Colonic mucosa (tissue), 4 donors: ENCODE data around the gene MYL5. TPM values are rescaled to one million over a fixed set of nuclear protein-coding genes. Genes with fewer than 3 reads are reported as not detected.

Experiments
- DNase-seq: peaks from one replicate; pipeline ENCODE4 v3.0.0-alpha.2; 2020
- H3K27ac ChIP-seq: fragments of 200-600 bp; one replicate; pipeline ENCODE4 v1.8.0; 2021
- H3K27me3 ChIP-seq: fragments of 200-600 bp; one replicate; pipeline ENCODE4 v1.8.0; 2021
- H3K36me3 ChIP-seq: fragments of 200-600 bp; one replicate; pipeline ENCODE4 v1.8.0; 2021
- H3K4me1 ChIP-seq: fragments of 200-600 bp; one replicate; pipeline ENCODE4 v1.8.0; 2021; ENCODE audit warnings: mild to moderate bottlenecking
- H3K4me3 ChIP-seq: fragments of 200-600 bp; one replicate; pipeline ENCODE4 v1.8.0; 2021
- H3K9ac ChIP-seq, 2 donors: one replicate each; pipeline ENCODE4 v1.7.0; 2013; ENCODE audit warnings: control low read depth in 2 of 2, low read depth in 2 of 2, low read length in 2 of 2
- H3K9me3 ChIP-seq: fragments of 200-600 bp; one replicate; pipeline ENCODE4 v1.8.0; 2021
- CTCF ChIP-seq: fragments of 200-600 bp; IDR thresholded peaks from one replicate; pipeline ENCODE4 v1.8.0; 2022; ENCODE audit warnings: antibody characterized with exemption, mild to moderate bottlenecking
- intact Hi-C: fragments of 100-400 bp; cut with DNase I; formaldehyde crosslinking; loops from one replicate; pipeline ENCODE4 v1.14.1; 2022
- total RNA-seq, 2 donors: library from RNA; stranded (reverse); fragmentation: NEBNext Ultra II Directional in 1 of 2; extraction: Animal tissue kit (Norgen Biotek cat#: 25700) in 1 of 2; gene quantifications; one replicate each; pipeline ENCODE4 v1.2.1, GENCODE V29; 2021
- donor health status: healthy.
- donor health status: DM: no; HTN: no; CAD: no.
- donor health status: DM: no; HTN: no; CAD: no.

MYL5 gene
- total RNA-seq, 2 donors from 2014 or later: 17.3 to 53.6 TPM

- no peaks in the 10 kb centered on the region for H3K4me1 ChIP-seq
- H3K27ac ChIP-seq: no peak overlapping the region
- H3K27me3 ChIP-seq: no peaks in the 10 kb centered on the region
- no peak overlapping the region for H3K4me3 ChIP-seq
- no peaks in the 10 kb centered on the region for H3K9me3 ChIP-seq
- H3K9ac ChIP-seq: no peak overlapping the region
- H3K36me3 ChIP-seq: no peaks in the 10 kb centered on the region
- no peak for TF ChIP-seq CTCF
- no peak for DNase-seq
- intact Hi-C loops: no loop called here
Measured at GRCh38 chr4:657834-658667, 16.3 kb upstream of the MYL5 start.

GRCh38 chr4:658681-659667 is 15.4 kb upstream of the MYL5 start:
- H3K36me3 ChIP-seq: no peaks in the 10 kb centered on the region
- TF ChIP-seq CTCF: no peak
- DNase-seq: no peak
- H3K9me3 ChIP-seq: no peaks in the 10 kb centered on the region
- H3K4me1 ChIP-seq: no peaks in the 10 kb centered on the region
- no peaks in the 10 kb centered on the region for H3K27me3 ChIP-seq
- no peak overlapping the region for H3K27ac ChIP-seq
- no peak overlapping the region for H3K4me3 ChIP-seq
- H3K9ac ChIP-seq: no peak overlapping the region
- intact Hi-C loops: no loop called here

- no peak overlapping the region for H3K4me3 ChIP-seq
- H3K4me1 ChIP-seq: no peaks in the 10 kb centered on the region
- no peak for DNase-seq
- H3K27ac ChIP-seq: no peak overlapping the region
- TF ChIP-seq CTCF: no peak
- H3K9ac ChIP-seq: no peak overlapping the region
- H3K36me3 ChIP-seq: no peaks in the 10 kb centered on the region
- no peaks in the 10 kb centered on the region for H3K9me3 ChIP-seq
- H3K27me3 ChIP-seq: no peaks in the 10 kb centered on the region
- intact Hi-C loops: no loop called here
Measured at GRCh38 chr4:659851-660250, 14.5 kb upstream of the MYL5 start.

- Histone ChIP-seq H3K9me3 (no peaks in the 10 kb centered on the region), H3K9ac (no peak overlapping the region), H3K4me3 (no peak overlapping the region), H3K36me3 (no peaks in the 10 kb centered on the region), H3K27ac (no peak overlapping the region), H3K4me1 (no peaks in the 10 kb centered on the region), H3K27me3 (no peaks in the 10 kb centered on the region)
- intact Hi-C loops: no loop called here
- TF ChIP-seq CTCF: no peak
- DNase-seq: no peak
Measured at GRCh38 chr4:660401-660800, 13.9 kb upstream of the MYL5 start.

GRCh38 chr4:661231-661630 is 13.1 kb upstream of the MYL5 start:
- H3K4me3 ChIP-seq: no peak overlapping the region
- intact Hi-C loops: no loop called here
- H3K9me3 ChIP-seq: no peaks in the 10 kb centered on the region
- H3K27ac ChIP-seq: no peak overlapping the region
- TF ChIP-seq CTCF: no peak
- no peaks in the 10 kb centered on the region for H3K36me3 ChIP-seq
- no peaks in the 10 kb centered on the region for H3K27me3 ChIP-seq
- no peak for DNase-seq
- no peak overlapping the region for H3K9ac ChIP-seq
- no peaks in the 10 kb centered on the region for H3K4me1 ChIP-seq
